Measurements from ENCODE around the gene XPO5.

DNA sequence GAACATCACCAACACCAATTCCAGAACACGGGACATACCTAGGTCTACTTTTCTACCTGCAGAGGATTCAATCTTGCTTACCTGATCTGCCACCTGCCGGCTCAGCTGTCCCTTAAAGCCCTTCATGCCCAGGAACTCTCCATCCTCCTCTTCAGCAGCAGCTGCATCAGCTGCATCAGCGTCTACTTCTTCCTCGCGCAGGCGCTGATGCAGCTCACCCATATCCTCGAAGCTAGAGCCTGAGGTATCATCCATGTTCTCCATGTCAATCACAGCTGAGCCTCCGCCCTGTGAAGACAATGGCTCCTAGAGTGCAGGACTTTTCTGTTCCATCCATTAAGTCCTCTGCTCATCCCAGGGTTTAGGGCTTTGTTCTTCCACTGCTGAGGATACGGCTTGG, 60.0 kb downstream of the XPO5 start:
- TF ChIP-seq, protein P1, sequence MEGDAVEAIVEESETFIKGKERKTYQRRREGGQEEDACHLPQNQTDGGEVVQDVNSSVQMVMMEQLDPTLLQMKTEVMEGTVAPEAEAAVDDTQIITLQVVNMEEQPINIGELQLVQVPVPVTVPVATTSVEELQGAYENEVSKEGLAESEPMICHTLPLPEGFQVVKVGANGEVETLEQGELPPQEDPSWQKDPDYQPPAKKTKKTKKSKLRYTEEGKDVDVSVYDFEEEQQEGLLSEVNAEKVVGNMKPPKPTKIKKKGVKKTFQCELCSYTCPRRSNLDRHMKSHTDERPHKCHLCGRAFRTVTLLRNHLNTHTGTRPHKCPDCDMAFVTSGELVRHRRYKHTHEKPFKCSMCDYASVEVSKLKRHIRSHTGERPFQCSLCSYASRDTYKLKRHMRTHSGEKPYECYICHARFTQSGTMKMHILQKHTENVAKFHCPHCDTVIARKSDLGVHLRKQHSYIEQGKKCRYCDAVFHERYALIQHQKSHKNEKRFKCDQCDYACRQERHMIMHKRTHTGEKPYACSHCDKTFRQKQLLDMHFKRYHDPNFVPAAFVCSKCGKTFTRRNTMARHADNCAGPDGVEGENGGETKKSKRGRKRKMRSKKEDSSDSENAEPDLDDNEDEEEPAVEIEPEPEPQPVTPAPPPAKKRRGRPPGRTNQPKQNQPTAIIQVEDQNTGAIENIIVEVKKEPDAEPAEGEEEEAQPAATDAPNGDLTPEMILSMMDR (IDR thresholded peaks at IDR 0.05; ENCODE audit: insufficient read depth, low read depth, low read length): no peak
- TF ChIP-seq EZH2 (IDR thresholded peaks at IDR 0.05; ENCODE audit: insufficient read depth, low read length): no peak
